Astrocyte (in vitro differentiated cells and primary cell): ENCODE results near the gene AMDHD2.

ENCODE experiments used
- EZH2 ChIP-seq: IDR thresholded peaks from 2 replicates; pipeline ENCODE4 v1.6.1; 2012; ENCODE audit warnings: mild to moderate bottlenecking, low read length, inconsistent platforms; ENCODE audit not compliant: insufficient read depth
- TF ChIP-seq, protein P1 (sequence below): IDR thresholded peaks from 2 replicates; pipeline ENCODE4 v1.5.1; 2011; ENCODE audit warnings: low read depth, mild to moderate bottlenecking, inconsistent platforms, low read length, moderate library complexity; ENCODE audit not compliant: insufficient read depth

DNA sequence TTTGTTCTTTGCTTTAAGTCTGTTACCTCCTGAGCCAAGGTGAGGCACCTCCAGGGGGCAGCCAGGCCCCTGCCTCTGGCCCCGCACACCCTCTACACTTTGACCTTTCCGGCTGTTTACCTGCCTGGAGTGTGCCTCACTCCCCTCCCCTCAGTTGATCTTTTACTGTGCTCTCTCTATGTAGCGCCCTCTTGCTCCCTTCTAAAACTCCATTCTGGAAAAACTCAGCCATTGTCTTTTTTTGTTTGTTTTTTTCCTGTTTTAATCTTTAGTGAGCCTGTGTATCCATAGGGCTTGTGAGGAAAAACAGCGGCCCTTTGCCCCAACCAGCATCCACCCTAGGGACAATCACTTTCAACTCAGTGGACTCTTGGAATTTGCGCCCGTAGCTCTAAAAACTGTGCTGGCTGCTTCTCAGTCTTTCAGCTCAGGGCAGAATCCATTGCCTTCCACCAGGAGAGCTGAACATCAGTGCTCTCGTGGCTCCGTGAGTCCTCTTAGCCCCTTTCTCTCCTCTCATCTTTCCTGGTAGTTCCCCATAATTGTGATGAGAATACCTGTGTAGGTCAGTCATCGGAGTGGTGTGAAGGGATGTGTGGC is 4.3 kb downstream of the AMDHD2 start:
- TF ChIP-seq, protein P1, sequence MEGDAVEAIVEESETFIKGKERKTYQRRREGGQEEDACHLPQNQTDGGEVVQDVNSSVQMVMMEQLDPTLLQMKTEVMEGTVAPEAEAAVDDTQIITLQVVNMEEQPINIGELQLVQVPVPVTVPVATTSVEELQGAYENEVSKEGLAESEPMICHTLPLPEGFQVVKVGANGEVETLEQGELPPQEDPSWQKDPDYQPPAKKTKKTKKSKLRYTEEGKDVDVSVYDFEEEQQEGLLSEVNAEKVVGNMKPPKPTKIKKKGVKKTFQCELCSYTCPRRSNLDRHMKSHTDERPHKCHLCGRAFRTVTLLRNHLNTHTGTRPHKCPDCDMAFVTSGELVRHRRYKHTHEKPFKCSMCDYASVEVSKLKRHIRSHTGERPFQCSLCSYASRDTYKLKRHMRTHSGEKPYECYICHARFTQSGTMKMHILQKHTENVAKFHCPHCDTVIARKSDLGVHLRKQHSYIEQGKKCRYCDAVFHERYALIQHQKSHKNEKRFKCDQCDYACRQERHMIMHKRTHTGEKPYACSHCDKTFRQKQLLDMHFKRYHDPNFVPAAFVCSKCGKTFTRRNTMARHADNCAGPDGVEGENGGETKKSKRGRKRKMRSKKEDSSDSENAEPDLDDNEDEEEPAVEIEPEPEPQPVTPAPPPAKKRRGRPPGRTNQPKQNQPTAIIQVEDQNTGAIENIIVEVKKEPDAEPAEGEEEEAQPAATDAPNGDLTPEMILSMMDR, result no peak
- no peak for TF ChIP-seq EZH2
